Measurements from ENCODE around the gene WDR41. TPM values are rescaled to one million over a fixed set of nuclear protein-coding genes. Genes with fewer than 3 reads are reported as not detected.

The WDR41 gene
- polyA plus RNA-seq, 1 donor from 2014 or later, result 87.6 TPM

- H3F3A ChIP-seq (ENCODE audit: insufficient read depth, low read length, poor library complexity, severe bottlenecking), result no peaks in the 10 kb centered on the region
- no peaks in the 10 kb centered on the region for H4K20me1 ChIP-seq (ENCODE audit: insufficient read depth)
- TF ChIP-seq RAD21 (conservative IDR thresholded peaks at IDR 0.05) (no peak), POLR2AphosphoS5 (IDR thresholded peaks at IDR 0.05) (no peak), MXI1 (conservative IDR thresholded peaks at IDR 0.05; ENCODE audit: poor library complexity, severe bottlenecking) (no peak), EP300 (conservative IDR thresholded peaks at IDR 0.05; ENCODE audit: poor library complexity, severe bottlenecking) (no peak), REST (IDR thresholded peaks at IDR 0.05; ENCODE audit: borderline replicate concordance) (no peak), TAF1 (IDR thresholded peaks at IDR 0.05; ENCODE audit: low read depth) (no peak), SMC3 (conservative IDR thresholded peaks at IDR 0.05; ENCODE audit: poor library complexity) (no peak)
- TF ChIP-seq, protein P1, sequence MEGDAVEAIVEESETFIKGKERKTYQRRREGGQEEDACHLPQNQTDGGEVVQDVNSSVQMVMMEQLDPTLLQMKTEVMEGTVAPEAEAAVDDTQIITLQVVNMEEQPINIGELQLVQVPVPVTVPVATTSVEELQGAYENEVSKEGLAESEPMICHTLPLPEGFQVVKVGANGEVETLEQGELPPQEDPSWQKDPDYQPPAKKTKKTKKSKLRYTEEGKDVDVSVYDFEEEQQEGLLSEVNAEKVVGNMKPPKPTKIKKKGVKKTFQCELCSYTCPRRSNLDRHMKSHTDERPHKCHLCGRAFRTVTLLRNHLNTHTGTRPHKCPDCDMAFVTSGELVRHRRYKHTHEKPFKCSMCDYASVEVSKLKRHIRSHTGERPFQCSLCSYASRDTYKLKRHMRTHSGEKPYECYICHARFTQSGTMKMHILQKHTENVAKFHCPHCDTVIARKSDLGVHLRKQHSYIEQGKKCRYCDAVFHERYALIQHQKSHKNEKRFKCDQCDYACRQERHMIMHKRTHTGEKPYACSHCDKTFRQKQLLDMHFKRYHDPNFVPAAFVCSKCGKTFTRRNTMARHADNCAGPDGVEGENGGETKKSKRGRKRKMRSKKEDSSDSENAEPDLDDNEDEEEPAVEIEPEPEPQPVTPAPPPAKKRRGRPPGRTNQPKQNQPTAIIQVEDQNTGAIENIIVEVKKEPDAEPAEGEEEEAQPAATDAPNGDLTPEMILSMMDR (IDR thresholded peaks at IDR 0.05; ENCODE audit: poor library complexity, severe bottlenecking), result no peak
- H3K4me3 ChIP-seq (ENCODE audit: low read length), result no peak overlapping the region
- no peak overlapping the region for H3K4me2 ChIP-seq (ENCODE audit: low read length)
- H3K9me2 ChIP-seq (ENCODE audit: insufficient read depth, low read length), result no peaks in the 10 kb centered on the region
- H3K79me2 ChIP-seq (replicated peaks; ENCODE audit: insufficient read depth, low read length), result no peaks in the 10 kb centered on the region
- H3K36me3 ChIP-seq (ENCODE audit: insufficient read depth, low read length), result no peaks in the 10 kb centered on the region
- no peaks in the 10 kb centered on the region for H3K27me3 ChIP-seq (ENCODE audit: insufficient read depth, low read depth, low read length)
- no peak overlapping the region for H2AFZ ChIP-seq (ENCODE audit: low read depth, low read length)
- H3K27ac ChIP-seq (ENCODE audit: low read length), result no peak overlapping the region
- H3K9me3 ChIP-seq (ENCODE audit: low read length), result no peaks in the 10 kb centered on the region
- no peak overlapping the region for H3K9ac ChIP-seq (ENCODE audit: low read length)
These were observed 79.1 kb downstream of the WDR41 start for GRCh38 chr5:77413049-77413448.

GRCh38 chr5:77409870-77410621 lies 82.1 kb downstream of the WDR41 start:
- no peak overlapping the region for H3K9ac ChIP-seq (ENCODE audit: low read length)
- no peaks in the 10 kb centered on the region for H3K9me2 ChIP-seq (ENCODE audit: insufficient read depth, low read length)

GRCh38 chr5:77407152-77407551 lies 85.0 kb downstream of the WDR41 start:
- no peak overlapping the region for H3K27ac ChIP-seq (ENCODE audit: low read length)
- no peak overlapping the region for H2AFZ ChIP-seq (ENCODE audit: low read depth, low read length)
- no peak overlapping the region for H3K4me3 ChIP-seq (ENCODE audit: low read length)
- no peaks in the 10 kb centered on the region for H4K20me1 ChIP-seq (ENCODE audit: insufficient read depth)
- TF ChIP-seq RAD21 (conservative IDR thresholded peaks at IDR 0.05) (no peak), TAF1 (IDR thresholded peaks at IDR 0.05; ENCODE audit: low read depth) (no peak), EZH2 (IDR thresholded peaks at IDR 0.05; ENCODE audit: borderline replicate concordance, insufficient read depth, low read length, poor library complexity, severe bottlenecking) (no peak), SMC3 (conservative IDR thresholded peaks at IDR 0.05; ENCODE audit: poor library complexity) (no peak), REST (IDR thresholded peaks at IDR 0.05; ENCODE audit: borderline replicate concordance) (no peak), POLR2AphosphoS5 (IDR thresholded peaks at IDR 0.05) (no peak), MXI1 (conservative IDR thresholded peaks at IDR 0.05; ENCODE audit: poor library complexity, severe bottlenecking) (no peak)
- no peaks in the 10 kb centered on the region for H3K36me3 ChIP-seq (ENCODE audit: insufficient read depth, low read length)
- no peaks in the 10 kb centered on the region for H3K9me2 ChIP-seq (ENCODE audit: insufficient read depth, low read length)
- H3K79me2 ChIP-seq (replicated peaks; ENCODE audit: insufficient read depth, low read length), result no peaks in the 10 kb centered on the region
- H3F3A ChIP-seq (ENCODE audit: insufficient read depth, low read length, poor library complexity, severe bottlenecking), result no peaks in the 10 kb centered on the region
- no peak overlapping the region for H3K4me2 ChIP-seq (ENCODE audit: low read length)
- H3K9me3 ChIP-seq (ENCODE audit: low read length), result no peaks in the 10 kb centered on the region
- H3K27me3 ChIP-seq (ENCODE audit: insufficient read depth, low read depth, low read length), result no peaks in the 10 kb centered on the region
- no peak overlapping the region for H3K9ac ChIP-seq (ENCODE audit: low read length)

More at GRCh38 chr5:77409870-77410621, 82.1 kb downstream of the WDR41 start:
- Histone ChIP-seq H3K79me2 (replicated peaks; ENCODE audit: insufficient read depth, low read length) (no peaks in the 10 kb centered on the region), H3K27me3 (ENCODE audit: insufficient read depth, low read depth, low read length) (no peaks in the 10 kb centered on the region), H3K9me3 (ENCODE audit: low read length) (no peaks in the 10 kb centered on the region), H3K4me2 (ENCODE audit: low read length) (no peak overlapping the region), H3F3A (ENCODE audit: insufficient read depth, low read length, poor library complexity, severe bottlenecking) (no peaks in the 10 kb centered on the region), H3K36me3 (ENCODE audit: insufficient read depth, low read length) (no peaks in the 10 kb centered on the region), H4K20me1 (ENCODE audit: insufficient read depth) (no peaks in the 10 kb centered on the region), H3K4me3 (ENCODE audit: low read length) (no peak overlapping the region), H2AFZ (ENCODE audit: low read depth, low read length) (no peak overlapping the region), H3K27ac (ENCODE audit: low read length) (no peak overlapping the region)
- no peak for TF ChIP-seq RAD21 (conservative IDR thresholded peaks at IDR 0.05)
